GM19468 (cell line): ENCODE results near the gene ARL8B.

Experiments used
- ATAC-seq: cut with Tn5 transposase; IDR thresholded peaks from one replicate; pipeline ENCODE4 v1.9.1; 2021; ENCODE audit warnings: mild to moderate bottlenecking, moderate library complexity, moderate number of reproducible peaks; ENCODE audit not compliant: unreplicated experiment; ENCODE audit errors: extremely low read depth

Gene ARL8B

DNA sequence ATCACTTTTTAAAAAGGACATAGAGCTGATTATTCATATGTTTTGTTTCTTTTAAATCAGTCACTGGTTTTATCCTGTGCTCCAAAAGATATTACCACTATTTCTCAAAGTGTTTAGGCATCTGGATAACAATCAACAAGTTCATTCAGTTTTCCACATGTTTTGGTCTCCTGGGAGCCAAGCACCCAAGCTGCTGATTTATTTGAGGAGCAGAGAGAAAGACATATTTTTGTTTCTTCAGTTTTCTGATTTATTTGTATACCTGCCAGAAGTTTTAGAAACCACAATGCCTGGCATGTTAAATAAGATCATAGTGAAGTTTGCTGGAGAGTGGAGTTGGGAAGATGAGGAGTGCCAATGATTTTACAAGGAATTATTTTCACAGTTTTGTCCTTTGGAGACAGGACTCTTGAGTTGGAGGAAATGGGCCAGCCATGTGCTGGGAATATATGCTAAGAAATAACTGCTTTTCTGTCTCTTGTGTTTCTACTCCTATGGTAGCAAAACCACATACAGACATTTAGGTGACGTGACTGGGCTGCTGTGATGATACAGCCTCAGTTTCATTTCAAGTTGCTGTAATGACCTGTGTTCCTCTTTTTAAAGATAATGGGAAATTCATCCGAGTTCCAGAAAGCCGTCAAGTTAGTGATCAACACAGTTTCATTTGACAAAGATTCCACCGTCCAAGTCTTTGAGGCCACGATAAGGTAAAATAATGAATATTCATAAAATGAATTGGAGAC lies 77.1 kb downstream of the ARL8B start:
- ATAC-seq = no peak

DNA sequence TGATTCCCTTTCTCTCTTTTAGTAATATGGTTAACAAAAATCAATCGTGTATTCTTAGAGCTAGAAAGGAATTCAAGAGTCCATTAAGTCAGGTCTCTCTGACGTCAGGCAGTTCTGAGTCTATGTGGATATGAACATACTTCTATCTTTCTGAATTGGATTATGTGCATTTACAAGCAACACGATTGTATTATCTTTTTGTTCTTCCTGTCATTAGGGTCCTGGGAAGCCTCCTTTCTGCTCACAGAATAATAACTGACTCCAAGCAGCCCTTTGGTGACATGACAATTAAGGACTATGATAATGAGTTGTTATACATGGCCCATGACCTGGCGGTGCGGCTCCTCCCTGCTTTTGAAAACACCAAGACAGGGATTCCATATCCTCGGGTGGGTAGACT lies 79.4 kb downstream of the ARL8B start:
- ATAC-seq = no peak

DNA sequence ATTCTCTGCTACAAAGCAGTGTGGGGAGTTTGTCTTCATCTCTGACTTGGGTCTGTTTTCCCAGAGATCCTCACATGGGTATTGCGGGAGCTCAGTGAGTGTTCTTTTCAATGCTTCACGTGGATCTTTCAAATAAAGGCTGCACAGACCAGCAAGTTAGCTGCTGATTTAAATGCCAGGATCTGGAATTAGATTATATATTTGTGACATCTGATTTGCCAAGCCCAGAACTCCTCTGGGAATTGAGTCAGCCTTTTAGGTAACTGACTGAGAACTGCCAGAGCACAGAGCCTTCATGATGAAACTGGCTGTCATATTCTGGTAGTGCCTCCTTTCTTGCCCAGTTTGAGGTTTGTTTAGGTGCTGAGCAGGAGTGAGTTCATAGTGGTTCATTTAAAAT lies 80.1 kb downstream of the ARL8B start:
- ATAC-seq = no peak

DNA sequence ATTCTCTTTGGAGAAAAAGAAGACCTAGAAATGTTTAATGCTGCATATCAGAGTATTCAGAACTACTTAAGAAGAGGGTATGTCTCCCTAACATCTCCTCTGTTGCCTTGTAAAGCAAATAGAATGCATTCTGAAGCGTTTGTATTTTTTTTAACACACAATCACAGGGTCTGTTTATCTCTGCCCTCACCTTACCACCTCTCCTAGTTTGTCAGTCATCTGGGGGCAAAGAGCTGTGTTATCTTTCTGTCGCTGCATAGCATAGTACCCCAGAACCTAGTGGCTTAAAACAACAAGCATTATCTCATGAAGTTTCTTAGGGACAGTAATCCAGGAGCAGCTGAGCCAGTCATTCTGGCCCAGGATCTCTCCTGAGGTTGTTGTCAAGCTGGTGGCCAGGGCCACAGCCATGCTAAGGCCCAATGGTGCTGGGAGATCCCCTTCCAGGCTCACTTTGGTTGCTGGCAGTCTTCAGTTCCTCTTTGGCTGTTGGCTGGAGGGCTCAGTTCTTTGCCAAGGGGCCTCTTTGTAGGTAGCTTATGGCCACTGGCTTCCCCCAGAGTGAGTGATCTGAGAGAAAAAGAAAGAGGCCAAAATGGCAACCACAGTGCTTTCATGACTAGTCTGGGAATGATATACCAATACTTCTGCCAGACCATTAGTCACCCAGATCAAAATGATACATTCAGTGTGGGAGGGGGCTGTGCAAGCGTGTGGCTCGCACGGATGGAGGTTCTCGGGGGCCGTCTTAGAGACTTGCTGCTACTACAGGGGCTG lies 83.3 kb downstream of the ARL8B start:
- peak; percentile 96 for ATAC-seq

DNA sequence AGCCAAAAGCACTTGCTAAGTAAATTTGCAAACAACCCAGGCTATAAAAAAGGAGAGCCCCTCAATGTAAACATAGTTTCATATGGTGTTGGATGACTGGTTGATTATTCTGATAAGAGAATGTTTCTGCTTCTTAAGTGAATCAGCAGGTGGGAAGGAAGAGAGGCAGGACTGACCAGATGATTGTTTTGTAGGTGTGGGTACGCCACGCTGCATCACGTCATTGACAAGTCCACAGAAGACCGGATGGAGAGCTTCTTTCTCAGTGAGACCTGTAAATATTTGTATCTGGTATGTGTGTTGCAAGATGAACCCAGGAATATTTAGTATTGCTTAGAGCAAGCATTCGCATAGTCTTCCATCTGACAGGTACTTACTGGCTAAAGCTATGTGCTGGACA lies 88.8 kb downstream of the ARL8B start:
- no peak for ATAC-seq

GRCh38 chr3:5212628-5213573 lies 90.8 kb downstream of the ARL8B start:
- no peak for ATAC-seq

DNA sequence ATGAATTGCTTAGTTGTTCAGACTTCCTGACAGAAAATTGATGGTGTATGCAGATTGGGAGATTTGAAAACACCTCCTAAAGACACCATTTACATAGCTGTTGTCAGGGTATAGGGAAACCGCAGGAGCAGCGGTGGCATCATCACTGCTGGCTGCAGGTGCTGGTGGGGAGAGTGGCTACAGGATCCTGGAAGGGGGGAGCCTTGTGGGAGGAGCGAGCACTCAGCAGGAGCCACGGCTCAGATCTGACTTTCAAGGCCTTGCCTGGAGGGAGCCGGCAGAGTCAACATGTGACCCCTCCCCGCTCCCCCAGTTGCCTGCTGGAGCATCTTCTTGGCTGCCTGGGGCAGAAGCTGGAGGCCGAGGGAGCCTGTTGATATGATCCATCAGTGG lies 91.5 kb downstream of the ARL8B start:
- ATAC-seq = no peak

- ATAC-seq = no peak
Measured at GRCh38 chr3:5214352-5214751, 92.3 kb downstream of the ARL8B start.

DNA sequence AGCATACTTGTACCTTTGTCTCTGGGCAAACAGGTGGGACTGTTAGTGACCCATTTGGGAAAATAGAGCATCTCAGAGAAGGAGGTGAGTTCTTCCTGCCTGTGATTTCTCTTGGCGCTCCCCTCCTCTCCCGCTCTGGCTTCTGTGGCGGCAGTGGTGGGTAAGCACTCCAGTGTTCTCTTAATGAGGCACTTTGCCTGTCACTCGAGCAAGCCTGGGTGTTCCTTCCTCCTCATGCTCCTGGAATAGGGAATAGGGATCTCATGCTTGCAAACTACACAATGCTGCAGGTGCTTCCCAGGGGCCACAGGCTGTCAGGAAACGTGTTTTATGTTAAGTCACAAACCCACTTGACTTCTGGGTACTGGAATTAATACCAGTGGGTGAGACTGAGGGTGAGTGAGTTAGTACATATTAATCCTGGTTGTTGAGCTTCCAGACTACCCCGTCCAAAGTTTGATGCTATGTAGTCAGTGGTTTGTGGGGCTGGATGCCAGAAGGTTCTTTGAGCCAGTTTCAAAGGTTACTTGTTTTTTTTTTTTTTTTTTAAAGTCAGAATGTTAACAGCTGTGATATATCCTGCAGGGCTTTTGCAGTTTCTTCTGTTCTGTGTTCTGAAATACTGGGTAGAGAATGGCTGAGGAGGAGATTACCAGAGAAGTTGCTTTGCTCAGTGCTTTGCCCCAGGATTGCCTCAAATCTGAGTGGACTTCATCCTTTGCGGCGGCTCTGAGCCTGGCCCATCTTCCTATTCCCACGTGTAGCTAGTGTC lies 95.9 kb downstream of the ARL8B start:
- no peak for ATAC-seq

DNA sequence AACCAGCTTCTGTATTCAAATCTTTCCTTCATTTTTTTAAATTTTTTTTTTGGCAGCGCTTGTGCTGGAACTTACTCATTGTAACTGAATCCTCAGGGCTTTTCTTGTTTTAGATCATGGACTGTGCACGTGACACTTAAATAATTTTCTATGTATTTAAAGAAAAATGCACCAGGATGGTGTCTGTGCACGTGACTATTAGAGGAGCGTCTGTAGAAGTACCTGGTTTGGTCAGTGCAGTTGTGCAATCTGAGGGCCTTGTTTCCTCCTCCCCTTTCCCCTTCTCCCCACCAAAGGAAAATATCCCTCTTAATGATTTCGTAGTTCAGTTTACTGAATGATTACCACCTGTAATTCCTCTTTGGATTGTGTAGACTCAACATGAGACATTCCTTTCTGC lies 96.7 kb downstream of the ARL8B start:
- ATAC-seq = no peak

- no peak for ATAC-seq
Measured at GRCh38 chr3:5219216-5219615, 97.1 kb downstream of the ARL8B start.

DNA sequence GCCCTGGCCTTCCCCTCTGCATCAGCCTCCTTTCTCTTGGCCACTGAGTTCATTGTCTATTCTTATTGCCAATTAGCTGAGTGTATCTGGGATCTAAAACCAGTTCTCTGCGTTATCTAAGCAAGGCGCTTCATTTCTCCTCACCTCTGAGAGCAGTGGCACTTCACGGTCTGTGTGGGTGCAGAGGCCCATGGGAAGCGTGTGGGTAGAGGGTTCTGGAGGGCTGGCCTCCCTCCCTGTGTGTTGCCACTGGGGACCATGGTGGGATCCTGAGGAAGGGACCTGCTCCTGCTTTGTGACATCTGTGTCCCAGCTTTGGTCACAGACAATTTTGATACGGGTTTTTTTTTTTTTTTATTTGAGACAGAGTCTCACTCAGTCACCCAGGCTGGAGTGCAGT lies 98.1 kb downstream of the ARL8B start:
- ATAC-seq = no peak

GRCh38 chr3:5220667-5221431 lies 98.8 kb downstream of the ARL8B start:
- no peak for ATAC-seq

GRCh38 chr3:5221701-5222100 lies 99.6 kb downstream of the ARL8B start:
- ATAC-seq = no peak

DNA sequence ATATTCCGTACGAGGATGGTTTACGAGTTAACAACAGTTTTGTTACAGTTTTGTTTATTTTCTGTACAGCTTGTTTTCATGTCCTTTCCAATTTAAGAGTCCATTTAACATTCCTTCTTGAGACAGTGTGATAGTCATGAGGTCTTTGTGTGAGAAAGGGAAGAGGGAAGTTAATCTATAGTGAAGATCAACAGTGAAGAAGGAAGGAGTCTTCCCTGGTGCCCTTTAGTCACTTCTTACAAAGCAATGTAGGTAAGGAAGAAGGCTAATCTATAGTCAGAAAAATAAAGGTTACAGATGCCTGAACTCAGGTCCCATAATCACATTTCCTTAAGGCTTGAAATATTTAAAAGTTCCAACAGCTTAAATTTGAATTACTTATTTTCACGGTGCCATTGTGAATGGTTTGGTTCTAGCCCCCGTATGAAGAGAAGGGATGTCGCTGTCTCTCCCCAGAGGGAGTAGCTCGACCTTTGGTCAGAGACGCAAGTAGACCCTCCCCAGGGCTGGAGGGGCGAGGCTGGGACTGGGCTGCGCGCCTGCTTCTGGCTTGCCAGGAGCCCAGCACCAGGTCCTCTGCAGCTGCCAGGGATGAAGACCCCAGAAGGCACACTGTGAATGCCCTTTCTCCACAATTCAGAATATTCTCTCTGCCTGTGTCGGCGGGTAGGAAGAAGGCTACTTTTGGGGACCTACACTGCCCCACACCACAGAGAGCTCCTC lies 100.4 kb downstream of the ARL8B start:
- ATAC-seq = no peak

- ATAC-seq = peak; percentile 29
Measured at GRCh38 chr3:5226783-5227182, 104.7 kb downstream of the ARL8B start.

DNA sequence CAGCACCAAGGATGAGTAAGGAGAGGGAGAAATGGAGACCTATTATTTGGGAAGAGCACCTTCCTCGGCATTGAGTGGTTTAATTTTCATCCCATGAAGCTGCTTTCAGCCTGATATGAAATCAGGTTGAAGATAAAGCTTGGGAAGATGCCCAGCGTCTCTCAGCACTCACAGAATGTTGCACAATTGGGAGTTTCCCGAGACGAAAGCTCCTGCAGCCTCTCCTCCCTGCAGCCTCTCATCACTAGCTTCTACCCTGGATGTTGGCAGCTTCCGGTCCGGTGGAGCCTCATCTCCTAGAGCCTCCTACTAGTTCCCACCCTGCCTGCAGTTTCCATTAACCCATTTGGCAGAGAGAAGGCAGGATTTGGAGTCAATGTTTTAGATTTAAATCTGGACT lies 105.7 kb downstream of the ARL8B start:
- no peak for ATAC-seq

DNA sequence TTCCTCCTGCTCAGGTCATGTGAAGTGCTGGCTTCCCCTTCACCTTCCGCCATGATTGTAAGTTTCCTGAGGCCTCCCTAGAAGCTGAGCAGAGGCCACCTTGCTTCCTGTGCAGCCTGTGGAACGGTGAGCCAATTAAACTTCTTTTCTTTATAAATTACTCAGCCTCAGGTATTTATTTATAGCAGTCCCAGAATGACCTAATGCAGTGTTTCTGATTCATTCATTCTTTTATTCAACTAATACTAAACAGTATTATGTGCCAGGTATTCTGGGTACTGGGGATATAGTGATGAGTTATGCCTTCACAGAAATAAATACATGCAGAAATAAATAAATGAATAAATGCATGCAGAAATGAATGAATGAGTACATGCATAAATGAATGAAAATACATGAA lies 107.3 kb downstream of the ARL8B start:
- ATAC-seq = no peak
